Cerebellar nuclear complex (tissue), 1 donor: ENCODE results near the gene PAK5.
A peak's percentile ranks its signal among the peaks of the same experiment; 100 is the strongest.

ENCODE experiments used
- DNase-seq, 2 experiments: peaks; one replicate each; lab custom pipeline; 2025; lab: John Stamatoyannopoulos, UW

Gene PAK5

DNA sequence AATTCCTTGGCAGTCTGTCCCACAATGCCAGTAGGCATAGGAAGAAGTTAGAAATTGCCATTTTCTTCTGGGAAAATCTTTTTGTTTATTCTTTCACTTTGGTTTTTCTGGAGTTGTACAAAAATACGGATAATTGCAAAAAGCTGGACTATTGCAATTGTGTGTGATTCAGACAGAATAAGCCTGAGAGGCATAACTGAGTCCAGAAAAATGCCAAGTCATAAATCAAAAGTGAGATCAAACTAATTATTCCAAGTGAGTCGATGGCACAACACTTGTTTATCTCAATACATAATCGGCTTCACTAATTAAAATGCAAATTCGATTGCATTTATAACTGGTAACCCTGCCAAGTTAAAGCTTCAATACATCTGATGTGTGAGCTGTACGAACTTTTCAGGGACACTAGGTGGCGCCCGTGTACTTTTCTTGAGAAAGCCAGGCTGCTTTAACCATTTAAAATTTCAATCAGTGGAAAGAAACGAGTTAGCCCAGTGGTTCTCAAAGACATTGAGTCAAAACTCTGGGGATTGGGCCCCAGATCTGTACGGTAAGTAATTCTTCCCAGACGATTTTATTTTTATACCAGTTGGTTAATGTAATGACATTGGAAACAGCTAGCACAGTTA lies 221.9 kb downstream of the PAK5 start:
- peak in 1 of 2 experiments; percentile 25 for DNase-seq

GRCh38 chr20:9616455-9616805 lies 222.4 kb downstream of the PAK5 start:
- DNase-seq = no peak

DNA sequence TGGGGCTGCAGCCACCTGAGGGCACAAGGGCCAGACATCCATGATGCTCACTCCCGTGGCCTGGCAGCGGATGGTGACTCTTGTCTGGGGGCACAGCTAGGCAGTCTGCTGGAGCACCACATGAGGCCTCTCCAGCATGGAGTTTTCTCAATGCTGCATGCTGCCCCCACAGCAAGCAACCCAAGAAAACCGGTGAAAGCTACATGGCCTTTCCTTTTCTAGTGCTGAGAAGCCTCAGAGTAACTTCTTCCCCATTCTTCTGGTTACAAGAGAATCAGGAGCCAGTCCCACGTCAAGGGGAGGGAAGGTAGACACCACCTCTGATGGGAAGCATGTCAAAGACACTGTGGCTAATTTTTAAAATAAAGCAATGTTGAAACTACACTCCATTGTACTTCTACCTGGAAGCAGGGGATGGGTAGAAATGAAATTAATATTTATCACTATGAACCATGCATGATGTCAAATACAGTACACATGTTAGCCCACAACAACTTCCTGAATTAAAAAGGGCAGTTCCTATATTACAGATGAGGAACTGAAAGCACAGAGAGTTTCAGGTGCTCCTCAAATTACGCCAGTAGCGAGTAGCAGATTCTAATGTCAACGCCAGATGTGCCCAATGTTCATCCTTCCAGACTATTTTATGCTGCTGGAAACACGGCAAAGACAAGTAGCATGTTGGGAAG lies 223.0 kb downstream of the PAK5 start:
- DNase-seq = no peak

GRCh38 chr20:9615118-9615517 lies 223.8 kb downstream of the PAK5 start:
- no peak for DNase-seq

GRCh38 chr20:9613871-9614270 lies 225.0 kb downstream of the PAK5 start:
- DNase-seq = no peak

- no peak for DNase-seq
These were observed 227.0 kb downstream of the PAK5 start for GRCh38 chr20:9611921-9612320.

- DNase-seq = no peak
These were observed 228.2 kb downstream of the PAK5 start for GRCh38 chr20:9610665-9611064.

GRCh38 chr20:9609887-9610502 lies 228.9 kb downstream of the PAK5 start:
- peak in 1 of 2 experiments; percentile 48 for DNase-seq

DNA sequence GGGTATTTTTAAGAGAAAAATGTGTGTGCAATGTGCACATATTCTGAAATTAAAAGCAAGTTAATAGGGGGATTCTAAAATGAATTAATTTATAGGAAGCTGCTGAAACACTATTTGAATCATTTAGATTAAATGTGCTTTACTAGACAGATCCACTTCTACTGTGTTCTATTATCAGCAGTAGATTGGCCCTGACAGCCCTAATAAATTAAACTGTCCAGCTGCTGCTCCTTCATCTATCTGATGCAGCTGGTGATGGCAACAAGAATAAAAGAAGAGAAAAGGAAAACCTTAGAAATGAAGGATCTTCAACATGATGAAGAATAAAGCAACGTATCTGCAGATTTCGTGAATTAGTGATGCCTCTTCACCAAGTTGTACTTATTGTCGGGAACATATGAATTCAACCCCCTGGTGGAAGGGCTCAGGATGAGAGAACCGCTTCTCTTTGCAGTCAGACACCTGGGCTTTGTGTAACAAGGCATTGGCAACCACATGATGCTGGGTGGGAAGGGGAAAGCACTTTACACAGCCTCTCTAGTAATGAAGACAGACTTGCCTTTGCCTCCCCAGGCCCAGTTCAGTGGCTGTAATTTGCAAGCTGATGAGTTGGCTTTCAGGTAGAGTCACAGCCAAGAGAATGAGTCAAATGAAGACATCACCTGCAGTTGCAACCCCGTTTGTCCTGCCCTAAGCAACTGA lies 230.1 kb downstream of the PAK5 start:
- DNase-seq = no peak

DNA sequence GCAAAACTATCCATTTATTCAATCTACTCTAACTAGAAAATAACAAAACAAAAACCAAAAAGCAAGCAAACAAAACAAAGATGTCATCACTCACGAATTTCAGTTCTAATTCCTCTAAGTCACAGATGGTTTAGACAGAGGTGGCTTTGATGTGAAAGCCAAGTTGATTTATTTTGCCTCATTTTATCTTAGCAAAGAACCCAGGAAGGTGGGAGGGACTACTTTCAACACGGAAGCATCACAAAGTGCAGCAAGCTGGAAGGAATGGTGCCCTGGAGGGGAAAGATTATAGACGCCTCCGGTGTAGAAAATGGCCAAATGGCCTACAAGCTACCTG lies 236.1 kb downstream of the PAK5 start:
- no peak for DNase-seq

DNA sequence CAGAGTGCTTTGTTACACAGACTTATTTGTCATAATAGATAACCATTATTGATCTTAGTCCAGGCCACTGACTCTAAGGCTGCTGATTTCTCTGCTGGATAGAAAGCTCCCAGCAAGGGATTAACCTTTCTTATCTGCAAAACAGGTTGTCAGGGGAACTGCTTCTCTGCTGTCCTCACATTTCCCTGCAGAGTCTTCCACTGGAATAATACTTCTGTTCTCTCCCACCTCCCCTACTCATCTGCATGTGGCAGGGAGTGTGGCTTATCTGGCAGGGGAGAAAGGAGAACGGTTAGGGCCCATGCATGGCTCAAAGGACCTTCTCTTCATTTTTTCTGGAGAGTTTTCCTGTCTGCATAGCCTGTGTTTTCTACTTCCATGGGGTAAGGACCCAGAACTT lies 238.3 kb downstream of the PAK5 start:
- DNase-seq = no peak

DNA sequence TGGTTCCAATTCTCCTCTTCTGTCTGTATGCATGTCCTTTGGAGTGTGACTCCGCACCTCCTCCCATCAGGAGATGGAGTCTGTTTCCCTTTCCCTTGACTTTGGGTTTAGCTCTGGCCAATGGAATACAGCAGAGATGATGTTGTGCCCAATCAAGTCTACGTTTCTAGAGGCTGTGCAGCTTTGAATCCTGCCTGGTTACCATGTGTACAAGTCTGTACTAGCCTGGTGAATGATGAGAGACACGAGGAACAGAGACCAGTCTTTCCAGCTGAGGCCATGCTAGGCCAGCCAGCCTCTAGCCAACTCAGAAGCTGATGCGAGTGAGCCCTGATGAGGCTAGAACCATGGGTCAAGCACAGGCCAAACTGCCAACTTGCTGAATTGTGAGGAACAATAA lies 241.3 kb downstream of the PAK5 start:
- DNase-seq = no peak

DNA sequence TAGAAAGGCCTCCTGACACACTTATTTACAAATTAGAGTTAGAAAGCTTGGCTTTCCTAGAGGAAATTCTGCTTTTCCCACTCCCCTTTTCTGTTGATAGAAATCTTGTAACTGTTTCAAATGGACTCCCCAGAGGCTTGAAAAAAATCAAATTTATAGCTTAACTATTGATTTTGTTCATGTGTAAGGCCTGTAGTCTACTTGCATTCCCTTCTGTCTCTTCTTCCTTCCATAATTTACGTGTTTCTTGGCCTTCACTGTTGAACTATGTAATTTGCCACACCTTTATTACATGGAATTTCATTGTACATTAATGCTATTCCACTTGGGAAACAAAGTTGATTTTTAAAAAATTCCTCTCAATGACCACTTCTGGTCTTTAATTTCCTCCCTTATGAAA lies 243.1 kb downstream of the PAK5 start:
- no peak for DNase-seq

DNA sequence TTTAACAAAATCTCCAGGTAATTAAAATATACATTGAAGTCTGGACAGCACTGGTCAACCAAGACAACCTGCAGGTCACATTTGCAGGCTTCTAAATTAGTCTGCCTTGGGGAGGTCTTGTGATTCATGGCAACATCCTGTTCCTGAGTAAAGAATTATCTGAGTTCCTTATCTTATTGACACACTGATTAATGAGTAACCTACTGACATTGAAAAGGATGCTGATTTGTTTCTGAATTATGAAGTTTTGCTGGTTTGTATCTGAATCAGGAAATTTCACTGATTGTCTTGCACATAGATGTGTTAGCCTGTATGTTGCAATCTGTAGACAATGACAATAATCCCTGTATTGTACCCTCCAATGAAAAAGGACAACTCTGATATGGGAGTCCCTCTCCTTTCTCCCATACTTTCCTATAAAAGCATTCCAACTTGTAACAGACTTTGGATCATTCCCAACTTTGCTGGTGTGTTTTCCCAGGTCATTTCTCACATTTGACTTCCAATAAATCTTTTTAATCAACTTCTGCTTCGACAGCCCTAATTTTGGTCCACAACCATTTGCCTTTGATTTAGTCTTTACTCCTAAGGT lies 244.5 kb downstream of the PAK5 start:
- no peak for DNase-seq

GRCh38 chr20:9592419-9592818 lies 246.5 kb downstream of the PAK5 start:
- no peak for DNase-seq

GRCh38 chr20:9591080-9591479 lies 247.8 kb downstream of the PAK5 start:
- no peak for DNase-seq

DNA sequence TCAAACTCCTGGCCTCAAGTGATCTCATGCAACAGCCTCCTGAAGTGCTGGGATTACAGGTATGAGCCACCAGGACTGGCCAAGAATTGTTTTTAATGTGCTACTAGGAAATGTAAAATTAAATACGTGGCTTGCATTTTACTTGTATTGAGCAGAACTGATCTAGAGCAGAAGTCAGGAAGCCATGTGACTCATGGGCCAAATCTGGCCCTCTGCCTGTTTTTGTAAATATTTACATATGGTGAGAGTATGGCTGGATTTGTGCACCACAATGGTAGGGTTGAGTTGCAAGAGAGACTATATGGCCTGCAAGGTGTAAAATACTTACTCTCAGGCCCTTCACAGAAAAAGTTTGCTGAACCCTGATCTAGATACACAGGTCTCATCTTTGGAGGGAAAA lies 248.7 kb downstream of the PAK5 start:
- no peak for DNase-seq

GRCh38 chr20:9588706-9589105 lies 250.2 kb downstream of the PAK5 start:
- DNase-seq = no peak

DNA sequence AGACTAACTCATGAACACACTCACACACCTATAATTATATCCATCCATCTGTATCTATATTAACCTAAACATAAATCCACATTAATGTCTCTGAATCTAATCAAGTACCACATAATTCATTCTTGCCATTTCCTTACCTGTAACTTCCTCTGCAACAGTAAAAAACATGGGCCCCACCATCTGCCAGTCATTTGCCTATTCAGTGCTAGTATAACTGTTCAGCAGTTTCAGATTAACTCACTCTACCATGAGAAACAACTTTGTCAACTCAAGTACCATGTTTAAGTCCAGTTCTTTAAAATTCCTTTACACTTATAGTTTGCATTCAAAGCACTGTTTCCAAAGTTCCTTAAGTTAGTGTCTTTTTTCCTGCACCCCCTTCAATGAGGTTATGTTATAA lies 255.7 kb downstream of the PAK5 start:
- no peak for DNase-seq

- no peak for DNase-seq
These were observed 256.7 kb downstream of the PAK5 start for GRCh38 chr20:9582137-9582536.

GRCh38 chr20:9581509-9581908 lies 257.4 kb downstream of the PAK5 start:
- no peak for DNase-seq

DNA sequence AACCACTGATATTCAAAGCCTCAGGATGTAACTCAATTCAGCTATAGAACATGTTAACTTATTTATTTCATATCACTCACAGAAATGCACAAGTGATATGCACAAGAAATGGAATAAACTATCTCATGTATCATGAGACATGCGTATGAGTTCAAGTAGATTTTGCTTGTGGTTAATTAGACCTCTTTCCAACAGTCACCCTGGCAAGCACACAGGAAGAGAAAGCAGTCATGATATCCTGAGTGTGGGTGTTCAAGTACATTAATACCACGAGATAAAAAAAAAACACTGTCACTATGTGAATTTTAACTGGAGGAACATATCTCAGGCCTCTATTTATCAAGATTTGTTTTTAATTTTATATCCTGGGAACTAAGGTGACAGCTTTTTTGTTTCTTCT lies 260.3 kb downstream of the PAK5 start:
- DNase-seq = no peak

GRCh38 chr20:9577397-9577796 lies 261.5 kb downstream of the PAK5 start:
- DNase-seq = no peak
